Measurements from ENCODE around the gene TAF3.

DNA sequence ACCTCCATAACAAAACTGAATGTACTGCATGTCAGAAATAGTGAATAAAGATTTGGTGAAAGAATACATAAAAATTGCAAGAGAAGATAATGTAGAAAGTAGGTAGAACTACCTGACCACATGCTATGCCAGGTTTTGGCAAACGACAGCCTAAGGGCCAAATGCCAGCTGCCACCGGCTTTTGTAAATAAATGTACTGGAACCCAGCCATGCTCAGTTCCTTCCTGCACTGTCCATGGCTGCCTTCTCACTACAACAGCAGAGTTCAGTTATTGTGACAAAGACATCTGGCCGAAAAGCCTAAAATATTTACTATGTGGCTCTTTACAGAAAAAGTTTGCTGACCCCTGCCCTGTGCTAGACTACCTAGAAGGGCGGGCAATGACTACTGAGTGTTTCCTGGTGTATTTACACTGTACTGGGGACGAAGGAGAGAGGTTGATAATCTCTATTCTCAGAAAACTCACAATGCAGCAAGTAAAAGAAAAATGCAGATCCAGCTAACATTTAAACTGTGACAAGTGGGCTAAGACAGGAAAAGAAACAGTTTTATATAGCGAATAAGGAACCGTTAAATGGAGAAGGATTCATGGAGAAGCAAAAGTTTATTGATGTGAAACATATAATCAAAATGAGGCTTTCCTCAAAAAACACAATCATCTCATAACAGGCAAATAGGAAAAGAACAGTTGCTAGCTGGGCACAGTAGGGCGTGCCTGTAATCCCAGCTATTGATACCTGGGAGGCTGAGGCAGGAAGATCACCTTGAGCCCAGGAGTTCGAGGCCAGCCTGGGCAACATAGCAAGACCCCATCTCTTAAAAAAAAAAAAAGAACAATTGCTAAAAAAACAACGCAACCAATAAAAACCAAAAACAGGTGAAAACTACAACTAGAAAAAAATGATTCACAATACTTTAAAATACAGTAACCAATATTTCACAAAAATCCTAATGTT lies 44.2 kb upstream of the TAF3 start:
- TF ChIP-seq, protein P1, sequence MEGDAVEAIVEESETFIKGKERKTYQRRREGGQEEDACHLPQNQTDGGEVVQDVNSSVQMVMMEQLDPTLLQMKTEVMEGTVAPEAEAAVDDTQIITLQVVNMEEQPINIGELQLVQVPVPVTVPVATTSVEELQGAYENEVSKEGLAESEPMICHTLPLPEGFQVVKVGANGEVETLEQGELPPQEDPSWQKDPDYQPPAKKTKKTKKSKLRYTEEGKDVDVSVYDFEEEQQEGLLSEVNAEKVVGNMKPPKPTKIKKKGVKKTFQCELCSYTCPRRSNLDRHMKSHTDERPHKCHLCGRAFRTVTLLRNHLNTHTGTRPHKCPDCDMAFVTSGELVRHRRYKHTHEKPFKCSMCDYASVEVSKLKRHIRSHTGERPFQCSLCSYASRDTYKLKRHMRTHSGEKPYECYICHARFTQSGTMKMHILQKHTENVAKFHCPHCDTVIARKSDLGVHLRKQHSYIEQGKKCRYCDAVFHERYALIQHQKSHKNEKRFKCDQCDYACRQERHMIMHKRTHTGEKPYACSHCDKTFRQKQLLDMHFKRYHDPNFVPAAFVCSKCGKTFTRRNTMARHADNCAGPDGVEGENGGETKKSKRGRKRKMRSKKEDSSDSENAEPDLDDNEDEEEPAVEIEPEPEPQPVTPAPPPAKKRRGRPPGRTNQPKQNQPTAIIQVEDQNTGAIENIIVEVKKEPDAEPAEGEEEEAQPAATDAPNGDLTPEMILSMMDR (IDR thresholded peaks at IDR 0.05), result no peak
- TF ChIP-seq SIN3A (IDR thresholded peaks at IDR 0.05; ENCODE audit: borderline replicate concordance, insufficient read depth, low read depth, low read length) (no peak), POLR2AphosphoS5 (IDR thresholded peaks at IDR 0.05; ENCODE audit: low read depth, low read length) (no peak)

Data from Panc1 (cell line).